ENCODE data around the gene NR2F1.

The NR2F1 gene

GRCh38 chr5:93603793-93604643, 21.0 kb downstream of the NR2F1 start:
- ChIA-PET CTCF (no interaction called here), POLR2A (interaction anchor here (8.9 kb wide), 1 partner anchor 18 kb away, joined by 151 read pairs; the partner anchor contains the start of gene NR2F1)
- DNase-seq (ENCODE audit: extremely low spot score), result no peak
- no peak for TF ChIP-seq ELF4 (IDR thresholded peaks at IDR 0.05)
- TF ChIP-seq PKNOX1 (IDR thresholded peaks at IDR 0.05), result no peak
- TF ChIP-seq TARDBP (IDR thresholded peaks at IDR 0.05), result no peak
- no peak for TF ChIP-seq SUZ12 (IDR thresholded peaks at IDR 0.05)
- TF ChIP-seq BHLHE40 (IDR thresholded peaks at IDR 0.05; ENCODE audit: borderline replicate concordance), result no peak
- TF ChIP-seq FOXM1 (IDR thresholded peaks at IDR 0.05; ENCODE audit: borderline replicate concordance), result no peak
- no peak for TF ChIP-seq NFRKB (IDR thresholded peaks at IDR 0.05)
- no peak for TF ChIP-seq SP1 (IDR thresholded peaks at IDR 0.05)
- no peak for TF ChIP-seq FOXK2 (IDR thresholded peaks at IDR 0.05)
- no peak for TF ChIP-seq LEF1 (IDR thresholded peaks at IDR 0.05; ENCODE audit: borderline replicate concordance)
- no peak; the same call in 1 of the 2 replicates for TF ChIP-seq ZNF384 (IDR thresholded peaks at IDR 0.05)
- TF ChIP-seq ARNT (IDR thresholded peaks at IDR 0.05), result no peak

GRCh38 chr5:93604644-93605515, 21.9 kb downstream of the NR2F1 start:
- DNase-seq (ENCODE audit: extremely low spot score), result no peak
- CTCF ChIA-PET, result no interaction called here
- POLR2A ChIA-PET, result no interaction called here
- TF ChIP-seq ZNF384 (IDR thresholded peaks at IDR 0.05), result 0 out of 2 replicates have a peak, but pooled peaks have one; percentile 40
- no peak for TF ChIP-seq ELF4 (IDR thresholded peaks at IDR 0.05)
- no peak for TF ChIP-seq FOXA1 (IDR thresholded peaks at IDR 0.05)

GRCh38 chr5:93606382-93606752, 23.3 kb downstream of the NR2F1 start:
- POLR2A ChIA-PET, result interaction anchor here (1.9 to 2.8 kb wide), 3 partner anchors 9 to 24 kb away, joined by 15 to 17 read pairs (median 16); partner anchors contain the start of gene NR2F1
- TF ChIP-seq SUZ12 (IDR thresholded peaks at IDR 0.05) (no peak), ELF4 (IDR thresholded peaks at IDR 0.05) (no peak), ZNF384 (IDR thresholded peaks at IDR 0.05) (no peak), SP1 (IDR thresholded peaks at IDR 0.05) (no peak), BHLHE40 (IDR thresholded peaks at IDR 0.05; ENCODE audit: borderline replicate concordance) (no peak), HDGF (IDR thresholded peaks at IDR 0.05; ENCODE audit: borderline replicate concordance) (no peak), TARDBP (IDR thresholded peaks at IDR 0.05) (no peak), LEF1 (IDR thresholded peaks at IDR 0.05; ENCODE audit: borderline replicate concordance) (no peak), FOXM1 (IDR thresholded peaks at IDR 0.05; ENCODE audit: borderline replicate concordance) (no peak), NFRKB (IDR thresholded peaks at IDR 0.05) (no peak), PKNOX1 (IDR thresholded peaks at IDR 0.05) (no peak), FOXA1 (IDR thresholded peaks at IDR 0.05) (no peak), CTBP1 (IDR thresholded peaks at IDR 0.05; ENCODE audit: borderline replicate concordance) (no peak), L3MBTL2 (conservative IDR thresholded peaks at IDR 0.05) (no peak), FOXK2 (IDR thresholded peaks at IDR 0.05) (no peak)
- DNase-seq (ENCODE audit: extremely low spot score), result no peak
- CTCF ChIA-PET, result interaction anchor here (1.1 to 2.0 kb wide), 4 partner anchors 20 to 199 kb away, joined by 3 to 9 read pairs (median 6); no protein-coding TSS in a partner anchor

- POLR2A ChIA-PET, result interaction anchor here (0.9 to 2.8 kb wide), 9 partner anchors 8 to 73 kb away, joined by 3 to 17 read pairs (median 7); partner anchors contain the start of gene NR2F1
- CTCF ChIA-PET, result interaction anchor here (0.6 to 2.1 kb wide), 20 partner anchors 9 to 1286 kb away, joined by 3 to 14 read pairs (median 4); partner anchors contain the start of gene NR2F1
- TF ChIP-seq L3MBTL2 (conservative IDR thresholded peaks at IDR 0.05), result no peak
- TF ChIP-seq BHLHE40 (IDR thresholded peaks at IDR 0.05; ENCODE audit: borderline replicate concordance), result no peak
- TF ChIP-seq FOXM1 (IDR thresholded peaks at IDR 0.05; ENCODE audit: borderline replicate concordance), result no peak
- no peak for TF ChIP-seq SP1 (IDR thresholded peaks at IDR 0.05)
- peak; percentile 45 for TF ChIP-seq CTBP1 (IDR thresholded peaks at IDR 0.05; ENCODE audit: borderline replicate concordance)
- TF ChIP-seq FOXK2 (IDR thresholded peaks at IDR 0.05), result no peak
- peak; percentile 83 for TF ChIP-seq PKNOX1 (IDR thresholded peaks at IDR 0.05)
- TF ChIP-seq FOXA1 (IDR thresholded peaks at IDR 0.05), result peak; percentile 27; the same call in 1 of the 2 replicates
- DNase-seq (ENCODE audit: extremely low spot score), result peak; percentile 33
Measured at GRCh38 chr5:93607367-93608258, 24.6 kb downstream of the NR2F1 start.

- ChIA-PET CTCF (interaction anchor here (1.3 to 2.1 kb wide), 2 partner anchors 65 to 192 kb away, joined by 4 to 13 read pairs; no protein-coding TSS in a partner anchor), POLR2A (interaction anchor here (2.2 kb wide), 1 partner anchor 12 kb away, joined by 17 read pairs; no protein-coding TSS in a partner anchor)
- DNase-seq (ENCODE audit: extremely low spot score), result no peak
- no peak for TF ChIP-seq L3MBTL2 (conservative IDR thresholded peaks at IDR 0.05)
- no peak for TF ChIP-seq FOXM1 (IDR thresholded peaks at IDR 0.05; ENCODE audit: borderline replicate concordance)
Measured at GRCh38 chr5:93608855-93609254, 25.8 kb downstream of the NR2F1 start.
